ENCODE measurements around the gene ACP1.

Gene ACP1

DNA sequence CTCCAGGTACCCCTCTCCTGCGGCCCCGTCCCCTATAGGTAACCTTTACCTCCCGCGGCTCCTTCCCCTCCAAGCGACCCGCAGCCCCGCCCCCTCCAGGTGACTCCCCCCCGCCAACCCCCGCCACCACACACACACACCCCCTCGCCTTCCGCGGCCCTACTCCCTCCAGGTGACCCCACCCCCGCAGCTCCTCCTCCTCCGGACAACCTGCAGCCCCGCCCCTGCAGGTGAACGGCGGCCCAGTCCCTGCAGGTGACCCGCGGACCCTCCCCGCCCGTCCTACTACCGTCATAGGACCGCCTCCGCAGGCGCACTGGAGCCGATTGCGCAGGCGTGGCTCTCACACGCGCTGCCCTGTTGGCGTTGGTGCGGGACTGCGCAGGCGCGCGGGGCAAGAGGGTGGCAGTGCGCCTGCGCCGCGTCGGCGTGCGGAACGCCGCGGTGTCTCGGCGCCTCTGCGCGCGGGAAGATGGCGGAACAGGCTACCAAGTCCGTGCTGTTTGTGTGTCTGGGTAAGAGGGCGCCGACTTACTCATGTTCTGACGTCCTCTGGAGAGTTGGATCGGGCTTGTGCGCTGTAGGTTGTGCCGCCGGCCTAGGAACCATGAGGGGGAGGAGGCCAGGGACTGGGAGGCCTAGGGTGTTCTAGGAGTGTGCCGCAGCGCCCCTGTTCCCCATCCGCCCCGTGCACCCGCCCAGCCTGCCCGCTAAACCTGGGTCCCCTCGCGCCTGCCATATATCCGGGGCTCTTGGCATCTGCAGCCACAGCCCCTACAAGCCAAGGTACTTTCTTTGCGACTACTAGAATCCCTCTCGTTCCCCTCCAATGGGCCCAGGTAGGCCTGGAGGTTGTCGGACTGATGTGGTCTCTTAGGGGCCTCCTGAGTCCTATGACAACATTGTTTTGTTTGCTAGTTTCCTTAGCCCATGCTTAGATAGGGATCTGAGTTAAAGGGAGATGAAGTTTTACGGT, at the start of gene ACP1:
ACP1 (plus strand) TSS at position 455 of the 976 bp plus-strand sequence; CDS start at position 473, 18 bp downstream.
- H3K4me3 ChIP-seq (ENCODE audit: low read length), result peak within 1 kb of the TSS; percentile 94
- H3K9ac ChIP-seq (ENCODE audit: low read length), result peak within 1 kb of the TSS; percentile 87
- no peaks in the 10 kb centered on the region for H3K27me3 ChIP-seq (replicated peaks; ENCODE audit: control insufficient read depth, insufficient read depth, low read length)
- peaks cover 7% of the 10 kb centered on the region for H3K4me1 ChIP-seq (ENCODE audit: control insufficient read depth, insufficient read depth, low read length)
- peaks cover 3% of the 10 kb centered on the region for H3K36me3 ChIP-seq (ENCODE audit: control insufficient read depth, insufficient read depth, low read length, severe bottlenecking)
- no peaks in the 10 kb centered on the region for H3K9me3 ChIP-seq (ENCODE audit: control insufficient read depth, low read length)
- DNase-seq (ENCODE audit: low read depth), result peak; percentile 98

- Histone ChIP-seq H3K27me3 (replicated peaks; ENCODE audit: control insufficient read depth, insufficient read depth, low read length) (peaks cover 6% of the 10 kb centered on the region), H3K36me3 (ENCODE audit: control insufficient read depth, insufficient read depth, low read length, severe bottlenecking) (peaks cover 20% of the 10 kb centered on the region), H3K9ac (ENCODE audit: low read length) (no peak overlapping the region), H3K4me1 (ENCODE audit: control insufficient read depth, insufficient read depth, low read length) (no peaks in the 10 kb centered on the region), H3K9me3 (ENCODE audit: control insufficient read depth, low read length) (peaks cover 14% of the 10 kb centered on the region), H3K4me3 (ENCODE audit: low read length) (no peak overlapping the region)
- no peak for DNase-seq (ENCODE audit: low read depth)
Measured at GRCh38 chr2:216068-216467, 48.7 kb upstream of the ACP1 start.

DNA sequence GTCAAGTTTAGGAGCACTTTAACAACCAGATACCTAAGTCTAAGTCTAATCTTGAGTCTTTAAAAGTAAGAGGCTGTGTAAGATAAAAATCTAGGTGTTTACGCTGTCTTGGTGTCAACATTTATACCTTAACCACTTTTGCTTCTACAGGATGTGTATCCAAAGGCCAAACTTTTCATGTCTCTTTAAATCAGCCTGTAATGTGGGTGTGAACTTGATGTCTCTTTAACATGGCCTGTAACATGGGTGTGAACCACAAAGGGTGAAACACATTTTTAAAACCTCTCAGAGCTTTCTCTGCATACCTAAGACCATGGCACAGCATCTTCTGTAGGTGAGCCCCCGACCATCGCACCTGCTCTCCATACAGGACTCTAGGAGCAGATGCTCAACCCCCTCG, 41.3 kb upstream of the ACP1 start:
- Histone ChIP-seq H3K27me3 (replicated peaks; ENCODE audit: control insufficient read depth, insufficient read depth, low read length) (no peaks in the 10 kb centered on the region), H3K9me3 (ENCODE audit: control insufficient read depth, low read length) (no peaks in the 10 kb centered on the region), H3K4me1 (ENCODE audit: control insufficient read depth, insufficient read depth, low read length) (peaks cover 4% of the 10 kb centered on the region), H3K4me3 (ENCODE audit: low read length) (no peak overlapping the region), H3K9ac (ENCODE audit: low read length) (no peak overlapping the region), H3K36me3 (ENCODE audit: control insufficient read depth, insufficient read depth, low read length, severe bottlenecking) (peaks cover 50% of the 10 kb centered on the region)
- DNase-seq (ENCODE audit: low read depth), result no peak

- H3K9me3 ChIP-seq (ENCODE audit: control insufficient read depth, low read length), result no peaks in the 10 kb centered on the region
- H3K27me3 ChIP-seq (replicated peaks; ENCODE audit: control insufficient read depth, insufficient read depth, low read length), result no peaks in the 10 kb centered on the region
- peaks cover 52% of the 10 kb centered on the region for H3K36me3 ChIP-seq (ENCODE audit: control insufficient read depth, insufficient read depth, low read length, severe bottlenecking)
- no peak overlapping the region for H3K4me3 ChIP-seq (ENCODE audit: low read length)
- no peak overlapping the region for H3K9ac ChIP-seq (ENCODE audit: low read length)
- no peak for DNase-seq (ENCODE audit: low read depth)
- H3K4me1 ChIP-seq (ENCODE audit: control insufficient read depth, insufficient read depth, low read length), result peaks cover 4% of the 10 kb centered on the region
Measured at GRCh38 chr2:223971-224760, 40.6 kb upstream of the ACP1 start.

GRCh38 chr2:228115-228514, 36.6 kb upstream of the ACP1 start:
- DNase-seq (ENCODE audit: low read depth), result no peak
- Histone ChIP-seq H3K4me3 (ENCODE audit: low read length) (no peak overlapping the region), H3K27me3 (replicated peaks; ENCODE audit: control insufficient read depth, insufficient read depth, low read length) (no peaks in the 10 kb centered on the region), H3K9me3 (ENCODE audit: control insufficient read depth, low read length) (no peaks in the 10 kb centered on the region), H3K4me1 (ENCODE audit: control insufficient read depth, insufficient read depth, low read length) (peaks cover 4% of the 10 kb centered on the region), H3K36me3 (ENCODE audit: control insufficient read depth, insufficient read depth, low read length, severe bottlenecking) (peaks cover 69% of the 10 kb centered on the region), H3K9ac (ENCODE audit: low read length) (no peak overlapping the region)

DNA sequence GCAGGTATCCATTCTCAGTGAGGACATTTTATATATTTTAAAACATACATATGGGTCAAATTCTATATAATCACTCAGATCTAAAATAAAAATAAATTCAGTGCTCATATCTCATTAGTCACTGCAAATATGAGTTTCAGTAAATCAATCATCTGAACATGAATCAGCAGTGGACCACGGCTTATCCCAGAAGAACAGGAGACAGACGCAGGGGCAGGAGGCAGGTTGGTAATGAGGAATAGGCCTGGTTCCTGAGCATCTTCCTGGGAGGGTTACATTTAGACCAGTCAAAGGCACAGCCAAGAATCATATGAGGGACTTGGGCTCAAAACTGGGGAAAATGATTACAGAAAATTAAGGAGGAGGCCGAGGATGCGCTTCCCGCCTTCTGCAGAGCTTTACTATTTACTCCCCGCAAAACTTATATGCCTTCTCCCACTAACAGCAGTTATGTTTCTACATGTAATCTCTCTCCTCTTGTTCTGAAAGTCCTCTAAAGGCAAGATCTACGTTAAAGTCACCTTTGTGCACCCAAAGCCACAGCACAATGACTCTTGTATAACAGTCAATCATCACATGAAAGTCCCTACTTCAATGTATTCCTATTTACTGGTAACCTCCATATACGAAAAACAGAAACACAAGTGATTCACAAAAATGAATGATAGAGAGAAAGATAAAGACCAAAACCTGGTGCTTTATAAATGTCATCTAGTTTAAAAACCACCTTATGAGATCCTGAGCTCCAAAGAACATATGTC, 36.0 kb upstream of the ACP1 start:
- no peak for DNase-seq (ENCODE audit: low read depth)
- H3K4me3 ChIP-seq (ENCODE audit: low read length), result no peak overlapping the region
- H3K27me3 ChIP-seq (replicated peaks; ENCODE audit: control insufficient read depth, insufficient read depth, low read length), result no peaks in the 10 kb centered on the region
- H3K4me1 ChIP-seq (ENCODE audit: control insufficient read depth, insufficient read depth, low read length), result peaks cover 2% of the 10 kb centered on the region
- H3K36me3 ChIP-seq (ENCODE audit: control insufficient read depth, insufficient read depth, low read length, severe bottlenecking), result peaks cover 63% of the 10 kb centered on the region
- no peaks in the 10 kb centered on the region for H3K9me3 ChIP-seq (ENCODE audit: control insufficient read depth, low read length)
- no peak overlapping the region for H3K9ac ChIP-seq (ENCODE audit: low read length)

DNA sequence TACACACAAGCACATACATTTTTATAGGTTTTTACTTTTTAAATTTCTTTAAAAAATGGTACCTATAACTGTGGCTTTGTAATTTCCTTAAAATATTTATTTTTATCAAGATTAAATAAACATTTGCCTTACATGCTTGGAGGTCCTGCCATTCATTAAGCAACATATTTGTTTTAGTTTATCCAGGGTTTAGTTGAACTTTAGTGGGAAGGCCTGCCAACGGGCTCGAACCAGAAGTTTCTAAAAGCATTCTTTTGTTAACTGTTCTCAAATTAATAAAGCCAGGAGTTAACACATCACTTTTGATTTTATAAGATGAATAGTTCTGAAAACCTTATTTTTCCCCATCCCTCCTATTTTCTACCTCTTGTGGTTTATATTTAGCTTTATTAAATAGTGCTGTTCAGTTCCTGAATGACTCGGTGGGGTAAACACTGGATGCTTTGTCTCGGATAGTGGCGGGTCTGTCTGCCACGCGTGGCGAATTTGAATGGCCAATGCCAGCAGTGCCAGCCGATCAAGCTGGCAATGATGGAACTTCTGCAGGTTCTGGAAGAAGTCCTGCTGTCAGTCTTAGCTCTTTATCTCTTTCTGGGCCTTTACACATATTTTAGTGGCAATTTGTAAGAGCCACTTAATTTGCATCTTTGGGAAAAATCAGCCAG, 33.1 kb upstream of the ACP1 start:
- Histone ChIP-seq H3K4me1 (ENCODE audit: control insufficient read depth, insufficient read depth, low read length) (no peaks in the 10 kb centered on the region), H3K27me3 (replicated peaks; ENCODE audit: control insufficient read depth, insufficient read depth, low read length) (no peaks in the 10 kb centered on the region), H3K4me3 (ENCODE audit: low read length) (no peak overlapping the region), H3K36me3 (ENCODE audit: control insufficient read depth, insufficient read depth, low read length, severe bottlenecking) (peaks cover 43% of the 10 kb centered on the region), H3K9ac (ENCODE audit: low read length) (no peak overlapping the region), H3K9me3 (ENCODE audit: control insufficient read depth, low read length) (no peaks in the 10 kb centered on the region)
- peak; percentile 10 for DNase-seq (ENCODE audit: low read depth)

- DNase-seq (ENCODE audit: low read depth), result no peak
- no peak overlapping the region for H3K9ac ChIP-seq (ENCODE audit: low read length)
Measured at GRCh38 chr2:233030-233429, 31.7 kb upstream of the ACP1 start.

DNA sequence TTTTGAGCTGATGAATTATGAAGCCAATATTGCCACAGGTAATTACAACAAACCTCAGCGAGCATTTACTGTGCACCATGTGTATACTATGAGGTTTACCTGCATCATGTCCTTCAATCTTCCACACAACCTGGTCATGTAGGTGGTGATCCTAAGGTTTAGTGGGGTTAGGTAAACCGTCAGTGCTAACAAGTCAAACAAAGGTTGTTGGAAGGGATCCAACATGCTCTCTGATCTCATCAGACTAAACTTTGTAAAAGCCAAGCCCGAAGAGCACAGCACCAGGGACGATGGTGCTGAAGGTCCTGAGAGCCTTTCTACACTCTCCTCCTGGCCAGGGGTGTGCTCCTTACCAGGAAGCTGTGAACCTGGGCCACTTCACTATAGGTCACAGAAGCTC, 30.3 kb upstream of the ACP1 start:
- Histone ChIP-seq H3K9ac (ENCODE audit: low read length) (no peak overlapping the region), H3K36me3 (ENCODE audit: control insufficient read depth, insufficient read depth, low read length, severe bottlenecking) (peaks cover 22% of the 10 kb centered on the region), H3K4me3 (ENCODE audit: low read length) (no peak overlapping the region), H3K4me1 (ENCODE audit: control insufficient read depth, insufficient read depth, low read length) (no peaks in the 10 kb centered on the region), H3K27me3 (replicated peaks; ENCODE audit: control insufficient read depth, insufficient read depth, low read length) (no peaks in the 10 kb centered on the region), H3K9me3 (ENCODE audit: control insufficient read depth, low read length) (no peaks in the 10 kb centered on the region)
- no peak for DNase-seq (ENCODE audit: low read depth)

More at GRCh38 chr2:233030-233429, 31.7 kb upstream of the ACP1 start:
- Histone ChIP-seq H3K27me3 (replicated peaks; ENCODE audit: control insufficient read depth, insufficient read depth, low read length) (no peaks in the 10 kb centered on the region), H3K9me3 (ENCODE audit: control insufficient read depth, low read length) (no peaks in the 10 kb centered on the region), H3K4me3 (ENCODE audit: low read length) (no peak overlapping the region), H3K4me1 (ENCODE audit: control insufficient read depth, insufficient read depth, low read length) (no peaks in the 10 kb centered on the region), H3K36me3 (ENCODE audit: control insufficient read depth, insufficient read depth, low read length, severe bottlenecking) (peaks cover 30% of the 10 kb centered on the region)

- no peak overlapping the region for H3K9ac ChIP-seq (ENCODE audit: low read length)
- H3K9me3 ChIP-seq (ENCODE audit: control insufficient read depth, low read length), result no peaks in the 10 kb centered on the region
- DNase-seq (ENCODE audit: low read depth), result no peak
- H3K36me3 ChIP-seq (ENCODE audit: control insufficient read depth, insufficient read depth, low read length, severe bottlenecking), result peaks cover 9% of the 10 kb centered on the region
- no peak overlapping the region for H3K4me3 ChIP-seq (ENCODE audit: low read length)
- no peaks in the 10 kb centered on the region for H3K27me3 ChIP-seq (replicated peaks; ENCODE audit: control insufficient read depth, insufficient read depth, low read length)
- no peaks in the 10 kb centered on the region for H3K4me1 ChIP-seq (ENCODE audit: control insufficient read depth, insufficient read depth, low read length)
Measured at GRCh38 chr2:236993-237539, 27.7 kb upstream of the ACP1 start.
